NCI-H187 treated with DMSO at 0.1 percent for 48 hours (cell line): Measurements from ENCODE around the gene FAM8A1.
"Not testable (repeated sequence)": the region's sequence is repeated elsewhere in the genome, so short reads cannot be mapped to it uniquely, and the experiment has no call there.

ENCODE experiments used
- DNase-seq: peaks from one replicate; lab custom pipeline; 2025; lab: John Stamatoyannopoulos, UW

FAM8A1 gene, protein sequence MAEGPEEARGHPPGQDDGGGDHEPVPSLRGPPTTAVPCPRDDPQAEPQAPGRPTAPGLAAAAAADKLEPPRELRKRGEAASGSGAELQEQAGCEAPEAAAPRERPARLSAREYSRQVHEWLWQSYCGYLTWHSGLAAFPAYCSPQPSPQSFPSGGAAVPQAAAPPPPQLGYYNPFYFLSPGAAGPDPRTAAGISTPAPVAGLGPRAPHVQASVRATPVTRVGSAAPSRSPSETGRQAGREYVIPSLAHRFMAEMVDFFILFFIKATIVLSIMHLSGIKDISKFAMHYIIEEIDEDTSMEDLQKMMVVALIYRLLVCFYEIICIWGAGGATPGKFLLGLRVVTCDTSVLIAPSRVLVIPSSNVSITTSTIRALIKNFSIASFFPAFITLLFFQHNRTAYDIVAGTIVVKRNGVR

DNA sequence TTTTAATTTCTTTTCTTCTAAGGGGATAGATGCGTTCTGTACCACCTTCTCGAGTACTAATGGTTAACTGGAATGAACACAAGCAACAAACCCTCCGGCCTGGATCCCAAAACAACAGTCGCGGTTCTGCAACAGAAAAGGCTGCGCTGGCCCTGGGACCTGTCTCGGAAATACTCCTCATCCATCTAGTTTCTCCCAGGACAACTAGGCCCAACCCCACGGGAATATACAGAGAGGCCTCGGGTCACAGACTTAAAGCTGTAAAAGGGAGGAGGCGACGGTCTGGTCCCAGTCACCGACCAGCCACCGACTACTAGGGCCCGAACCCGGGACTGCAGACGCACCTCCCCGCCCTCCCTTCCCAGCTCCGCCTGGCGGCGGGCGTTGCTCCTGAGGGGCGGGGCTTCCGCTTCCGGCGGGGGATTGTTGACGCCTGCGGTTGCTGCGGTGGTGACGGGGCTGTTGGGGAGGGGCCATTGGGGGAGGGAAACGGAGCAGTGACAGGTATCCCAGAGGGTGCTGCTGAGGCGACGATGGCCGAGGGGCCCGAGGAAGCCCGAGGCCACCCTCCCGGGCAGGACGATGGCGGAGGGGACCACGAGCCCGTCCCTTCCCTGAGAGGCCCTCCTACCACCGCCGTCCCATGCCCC, at the start of gene FAM8A1:
Gene FAM8A1, plus strand, starts transcription at position 426 of the 650 bp plus-strand sequence. Its CDS starts 108 bp downstream, at position 534.
- peak; percentile 55 for DNase-seq

DNA sequence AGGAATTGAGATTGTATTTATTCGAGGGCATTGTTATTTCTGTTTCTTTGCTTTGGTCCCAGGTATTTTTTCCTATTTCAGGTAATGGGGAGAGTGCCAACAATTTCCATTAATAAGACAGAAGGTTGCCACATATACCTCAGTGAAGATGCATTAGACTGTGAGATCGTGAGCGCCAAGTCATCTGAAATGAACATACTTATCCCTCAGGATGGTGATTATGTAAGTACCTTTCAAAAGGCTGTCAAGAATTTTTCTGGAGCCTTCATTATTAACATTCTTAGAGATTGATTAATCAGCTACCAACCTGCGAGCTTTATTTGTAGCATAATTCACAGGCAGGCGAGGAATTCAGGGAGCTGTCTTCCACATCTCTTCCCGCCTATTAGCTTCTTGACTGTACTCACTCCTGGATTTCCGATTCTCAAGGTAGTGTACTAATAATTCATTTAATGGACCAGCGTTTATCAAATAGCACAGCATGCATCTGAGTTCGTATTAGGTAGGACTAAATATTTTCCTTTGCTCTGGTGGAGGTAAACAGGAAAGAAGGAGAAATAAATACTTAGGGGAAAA, 48.6 kb upstream of the FAM8A1 start:
- no peak for DNase-seq

DNA sequence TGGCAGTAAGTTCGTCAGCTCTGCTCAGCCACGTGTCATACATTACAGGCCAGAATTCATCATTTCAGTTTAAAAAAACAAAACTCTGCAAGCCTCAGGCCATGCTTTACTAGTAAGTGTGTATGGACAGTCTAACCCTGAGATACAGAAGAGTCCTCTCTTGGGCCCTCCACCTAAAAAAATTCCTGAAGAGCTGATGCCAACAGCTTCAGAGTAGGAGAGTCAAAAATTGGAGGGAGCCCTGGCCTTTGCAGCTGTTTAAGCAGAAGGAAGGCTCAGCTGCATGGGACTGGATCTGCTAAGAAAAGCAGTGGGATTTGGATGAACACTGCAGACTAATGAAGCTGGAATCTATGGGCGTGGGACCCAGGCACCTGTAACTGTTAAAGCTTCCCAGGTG, 47.2 kb upstream of the FAM8A1 start:
- no peak for DNase-seq

DNA sequence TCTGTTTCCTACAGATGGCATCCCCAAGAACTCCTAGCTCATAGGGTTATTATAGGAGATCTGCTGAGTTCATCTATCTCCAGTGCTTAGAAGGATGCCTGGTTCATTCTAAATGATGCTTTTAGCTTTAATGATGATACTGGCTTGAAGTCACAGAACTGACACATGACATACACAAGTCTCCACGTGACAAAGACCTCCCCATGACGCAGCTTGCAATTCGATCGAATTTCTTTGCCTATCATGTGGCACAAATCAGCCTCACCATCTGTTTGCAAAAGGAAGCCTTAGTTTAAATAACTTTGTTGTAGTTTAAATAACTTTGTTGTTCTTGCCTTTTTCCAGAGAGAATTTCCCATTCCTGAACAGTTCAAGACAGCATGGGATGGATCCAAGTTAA, 44.1 kb upstream of the FAM8A1 start:
- no peak for DNase-seq

DNA sequence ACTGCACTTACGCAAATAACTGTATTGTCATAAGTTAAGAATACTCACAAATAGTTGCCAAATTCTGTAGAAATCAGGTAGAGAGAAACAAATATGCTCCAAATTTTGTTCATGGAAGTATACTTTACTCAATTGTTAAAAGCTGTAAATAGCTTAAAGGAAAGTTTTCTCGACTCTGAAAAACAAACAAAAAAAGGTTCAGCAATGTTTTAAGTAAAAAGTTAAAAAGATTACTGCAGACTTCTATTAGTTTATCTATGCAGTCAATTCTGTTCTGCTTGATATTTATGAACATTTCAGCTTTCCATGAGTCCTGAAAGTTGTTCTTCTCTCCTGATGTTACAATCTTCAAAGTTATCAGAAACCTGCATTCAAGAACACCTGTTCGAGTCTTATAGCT, 37.5 kb upstream of the FAM8A1 start:
- DNase-seq, result no peak

DNA sequence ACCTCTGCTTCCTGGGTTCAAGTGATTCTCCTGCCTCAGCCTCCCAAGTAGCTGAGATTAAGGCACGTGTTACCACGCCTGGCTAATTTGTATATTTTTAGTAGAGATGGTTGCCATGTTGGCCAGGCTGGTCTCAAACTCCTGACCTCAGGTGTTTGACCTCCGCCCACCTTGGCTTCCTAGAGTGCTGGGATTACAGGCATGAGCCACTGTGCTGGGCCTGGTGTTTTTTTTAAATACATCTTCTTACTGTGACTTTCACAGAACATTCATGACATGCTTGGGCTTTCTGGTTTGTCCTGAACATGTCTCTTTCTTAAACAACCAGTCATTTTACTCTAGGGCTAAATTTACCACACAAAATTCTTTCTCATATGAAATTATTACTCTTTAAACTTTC, 34.7 kb upstream of the FAM8A1 start:
- no peak for DNase-seq

DNA sequence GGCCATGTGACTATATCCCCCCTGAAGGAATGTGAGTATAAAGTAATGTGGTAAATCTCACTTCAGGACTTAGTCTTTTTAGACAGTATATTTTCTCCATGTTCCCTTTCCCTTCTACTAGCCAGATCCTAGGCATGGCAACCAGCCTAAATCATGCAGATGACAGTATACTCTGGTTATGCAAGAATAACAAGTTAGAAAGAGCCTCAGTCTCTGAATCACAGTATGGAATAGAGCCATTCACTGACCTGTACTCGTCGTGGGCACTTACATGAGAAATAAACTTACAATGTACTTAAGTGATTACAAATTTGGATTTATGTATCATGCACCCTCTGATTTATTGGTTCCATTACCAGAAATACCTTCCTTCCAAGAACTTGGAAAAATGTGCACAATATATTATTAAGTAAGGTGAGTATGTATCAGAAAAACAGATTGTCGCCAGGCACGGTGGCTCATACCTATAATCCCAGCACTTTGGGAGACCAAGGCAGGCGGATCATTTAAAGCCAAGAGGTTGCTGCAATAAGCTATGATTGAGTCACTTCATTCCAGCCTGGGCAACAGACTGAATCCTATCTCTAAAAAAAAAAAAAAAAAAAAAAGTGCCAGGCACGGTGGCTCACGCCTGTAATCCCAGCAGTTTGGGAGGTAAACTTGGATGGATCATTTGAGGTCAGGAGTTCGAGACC, 25.1 kb upstream of the FAM8A1 start:
- no peak for DNase-seq

DNA sequence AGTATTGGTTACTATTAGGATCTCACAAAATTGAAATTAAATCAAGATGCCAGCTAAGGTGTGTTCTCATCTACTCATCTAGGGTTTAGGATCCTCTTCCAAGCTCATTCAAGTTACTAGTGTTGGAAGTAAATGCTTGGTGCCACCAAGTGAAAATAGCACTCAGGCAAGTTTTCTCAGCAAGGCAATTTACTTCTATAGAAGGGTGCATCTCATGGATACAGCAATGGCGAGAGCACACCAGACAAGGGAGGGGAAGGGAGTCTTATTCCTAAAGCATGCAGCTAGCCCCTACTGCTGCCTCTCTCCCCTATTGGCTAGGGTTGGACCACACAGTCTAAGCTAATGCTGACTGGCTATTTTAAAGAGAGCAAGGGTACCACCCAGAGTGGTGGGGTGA, 23.0 kb upstream of the FAM8A1 start:
- no peak for DNase-seq

DNA sequence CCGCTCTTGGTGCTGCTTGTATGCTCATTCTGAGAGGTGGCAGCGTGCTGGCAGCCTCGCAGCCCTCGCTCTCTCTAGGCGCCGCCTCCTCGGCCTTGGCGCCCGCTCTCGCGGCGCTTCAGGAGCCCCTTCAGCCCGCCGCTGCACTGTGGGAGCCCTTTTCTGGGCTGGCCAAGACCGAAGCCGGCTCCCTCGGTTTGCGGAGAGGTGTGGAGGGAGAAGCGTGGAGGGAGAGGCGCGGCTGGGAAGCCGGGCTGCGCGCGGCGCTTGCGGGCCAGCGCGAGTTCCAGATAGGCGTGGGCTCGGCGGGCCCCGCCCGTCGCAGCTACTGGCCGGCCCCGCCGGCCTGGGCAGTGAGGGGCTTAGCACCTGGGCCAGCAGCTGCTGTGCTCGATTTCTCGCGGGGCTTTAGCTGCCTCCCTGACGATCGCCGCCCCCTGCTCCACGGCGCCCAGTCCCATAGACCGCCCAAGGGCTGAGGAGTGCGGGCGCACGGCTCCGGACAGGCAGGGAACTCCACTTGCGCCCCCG, 19.5 kb upstream of the FAM8A1 start:
- DNase-seq, result no peak

DNA sequence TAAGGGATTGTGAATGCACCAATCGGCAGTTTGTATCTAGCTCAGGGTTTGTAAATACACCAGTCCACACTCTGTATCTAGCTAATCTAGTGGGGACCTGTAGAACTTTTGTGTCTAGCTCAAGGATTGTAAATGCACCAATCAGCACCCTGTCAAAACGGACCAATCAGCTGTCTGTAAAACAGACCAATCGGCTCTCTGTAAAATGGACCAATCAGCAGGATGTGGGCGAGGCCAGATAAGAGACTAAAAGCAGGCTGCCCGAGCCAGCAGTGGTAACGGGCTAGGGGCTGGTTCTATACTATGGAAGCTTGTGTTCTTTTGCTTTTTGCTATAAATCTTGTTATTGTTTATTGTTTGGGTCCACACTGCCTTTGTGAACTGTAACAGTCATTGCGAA, 18.8 kb upstream of the FAM8A1 start:
- not testable (repeated sequence) for DNase-seq

DNA sequence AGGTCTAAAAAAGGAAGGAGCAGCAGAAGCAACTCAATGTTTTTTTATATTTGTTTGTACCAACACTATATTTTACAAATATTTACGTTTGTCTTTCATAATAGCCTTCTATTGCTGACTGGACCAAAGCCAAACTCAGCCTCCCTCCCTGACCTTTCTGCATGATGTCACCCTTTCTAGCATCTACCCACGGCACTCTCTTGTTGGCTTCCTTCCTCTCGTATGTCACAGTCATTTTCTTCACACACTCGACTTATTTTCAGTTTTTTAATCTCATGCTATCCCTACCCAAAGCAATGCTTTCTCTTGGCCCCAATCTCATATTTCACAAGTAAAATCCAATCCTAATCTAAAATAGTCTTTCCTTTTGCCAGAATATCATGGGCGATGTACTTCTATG, 16.3 kb upstream of the FAM8A1 start:
- DNase-seq, result no peak

DNA sequence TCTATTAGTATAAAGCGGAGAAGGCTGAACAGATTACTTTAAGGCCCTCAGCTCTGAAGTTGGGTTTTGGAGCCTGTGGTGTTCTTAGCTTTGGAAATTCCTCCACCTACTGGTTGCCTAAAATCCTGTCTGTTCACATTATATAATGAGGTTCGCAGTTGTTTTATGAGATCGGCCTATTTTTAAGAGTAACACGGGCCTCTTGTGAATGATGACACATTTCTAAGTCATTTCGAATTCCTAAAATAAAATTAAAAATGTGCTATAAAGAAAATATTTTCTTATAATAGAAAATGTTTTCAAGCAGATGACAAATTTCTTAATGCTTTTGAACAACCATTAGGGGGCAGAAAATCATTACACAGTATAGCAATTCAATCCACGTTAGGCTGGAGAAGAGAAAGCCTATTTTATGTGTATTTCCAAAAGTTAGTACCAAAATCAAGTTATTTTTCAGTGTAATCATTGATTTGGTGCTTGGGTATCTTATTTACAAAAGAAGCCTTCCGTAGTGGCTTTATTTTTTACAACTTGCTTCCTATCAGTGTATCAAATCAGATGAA, 15.8 kb upstream of the FAM8A1 start:
- peak; percentile 53 for DNase-seq

DNA sequence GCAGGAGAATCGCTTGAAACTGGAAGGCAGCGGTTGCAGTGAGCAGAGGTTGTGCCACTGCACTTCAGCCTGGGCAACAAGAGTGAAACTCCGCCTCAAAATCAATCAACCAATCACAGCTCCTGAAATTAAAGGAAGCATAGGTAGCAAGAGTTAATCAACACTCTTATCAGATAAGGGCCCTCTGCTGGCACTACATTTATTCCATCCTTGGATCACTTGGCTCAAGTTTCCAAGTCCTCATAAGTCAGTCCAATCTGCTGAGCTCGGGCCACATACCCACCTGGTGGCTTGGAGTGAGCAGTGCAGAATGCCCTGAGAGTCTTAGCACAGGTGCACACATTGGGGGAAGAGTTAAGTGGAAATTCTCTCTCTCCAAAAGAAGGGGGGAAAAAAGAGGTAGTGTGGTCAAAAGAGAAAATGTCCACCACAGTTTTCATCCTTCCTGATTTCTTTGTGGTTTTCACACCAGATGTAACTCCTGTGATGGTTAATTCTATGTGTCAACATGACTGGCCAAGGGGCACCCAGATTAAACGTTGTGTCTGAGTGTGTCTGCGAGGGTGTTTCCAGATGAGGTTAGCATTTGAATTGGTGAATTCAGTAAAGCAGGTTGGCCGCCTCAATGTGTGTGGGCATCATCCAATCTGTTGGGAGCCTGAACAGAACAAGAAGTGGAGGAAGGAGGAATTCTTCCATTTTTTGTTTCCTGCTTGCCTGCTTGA, 14.2 kb upstream of the FAM8A1 start:
- no peak for DNase-seq

DNA sequence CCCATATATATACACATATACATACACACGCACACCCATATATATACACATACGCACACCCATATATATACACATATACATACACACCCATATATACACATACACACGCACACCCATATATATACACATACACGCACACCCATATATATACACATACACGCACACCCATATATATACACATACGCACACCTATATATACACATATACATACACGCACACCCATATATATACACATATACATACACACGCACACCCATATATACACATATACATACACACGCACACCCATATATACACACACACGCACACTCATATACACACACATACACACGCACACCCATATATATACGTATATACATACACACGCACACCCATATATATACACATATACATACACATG, 13.5 kb upstream of the FAM8A1 start:
- DNase-seq, result not testable (repeated sequence)

DNA sequence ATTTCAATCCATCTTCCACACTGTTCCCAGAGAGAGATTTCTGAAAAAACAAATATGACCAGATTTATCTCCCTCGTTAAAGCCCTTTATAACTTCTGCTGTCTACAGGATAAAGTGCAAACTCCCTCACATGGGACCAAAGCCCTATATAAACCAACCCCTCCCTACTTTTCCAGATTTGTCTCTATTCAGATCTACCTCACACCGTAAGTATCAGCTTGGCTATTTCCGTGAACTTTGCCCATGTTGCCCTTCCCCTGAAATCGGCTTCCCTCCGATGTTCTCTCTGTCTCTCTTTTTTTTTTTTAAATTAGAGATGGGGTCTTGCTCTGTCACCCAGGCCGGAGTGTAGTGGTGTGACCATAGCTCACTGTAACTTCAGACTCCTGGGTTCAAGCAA, 12.1 kb upstream of the FAM8A1 start:
- DNase-seq, result no peak

DNA sequence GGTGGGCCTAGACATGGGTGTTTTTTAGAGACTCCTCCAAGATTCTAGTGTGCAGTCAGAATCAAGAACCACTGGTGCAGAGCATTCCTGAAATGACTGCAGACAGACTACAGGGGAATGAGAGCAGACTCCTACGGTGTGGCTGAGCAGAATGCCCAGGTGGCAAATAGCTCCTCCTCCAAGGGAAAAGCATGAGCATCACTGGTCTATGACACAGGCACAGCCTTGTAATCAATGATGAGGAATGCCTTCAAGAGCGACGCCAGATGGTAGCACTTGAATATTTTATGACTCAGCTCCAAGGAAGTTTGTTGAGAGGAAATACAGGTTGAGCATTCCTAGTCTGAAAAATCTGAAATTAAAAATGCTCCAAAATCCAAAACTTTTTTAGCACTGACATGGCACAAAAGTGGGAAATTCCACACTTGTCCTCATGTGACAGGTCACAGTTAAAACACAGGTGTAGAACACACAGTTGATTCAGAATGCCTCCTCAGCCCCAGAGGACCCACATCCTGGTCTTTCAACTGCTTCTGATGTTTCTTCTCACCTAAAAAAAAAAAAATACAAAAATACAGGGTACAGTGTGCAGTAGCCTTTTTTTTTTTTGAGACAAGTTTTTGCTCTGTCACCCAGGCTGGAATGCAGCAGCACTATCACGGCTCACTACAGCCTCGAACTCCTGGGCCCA, 10.6 kb upstream of the FAM8A1 start:
- DNase-seq, result no peak

DNA sequence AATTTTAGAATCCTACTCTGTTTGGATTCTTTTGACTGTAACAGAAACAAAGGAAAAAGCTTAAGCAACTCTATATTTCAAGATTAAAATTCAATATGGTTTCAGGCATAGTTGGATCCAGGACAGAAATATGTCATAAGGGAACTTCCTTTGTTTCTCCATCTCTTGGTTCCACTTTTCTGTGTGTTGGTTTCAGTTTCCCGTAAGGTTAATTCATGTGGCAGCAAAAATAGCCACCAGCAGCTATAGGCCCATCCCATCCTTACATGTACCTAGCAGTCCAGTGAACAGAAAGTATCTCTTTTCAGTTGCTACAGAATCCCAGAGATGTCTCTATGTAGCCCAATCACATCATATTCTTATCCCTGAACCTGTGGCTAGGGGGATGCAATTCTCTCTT, 8.8 kb upstream of the FAM8A1 start:
- no peak for DNase-seq

DNA sequence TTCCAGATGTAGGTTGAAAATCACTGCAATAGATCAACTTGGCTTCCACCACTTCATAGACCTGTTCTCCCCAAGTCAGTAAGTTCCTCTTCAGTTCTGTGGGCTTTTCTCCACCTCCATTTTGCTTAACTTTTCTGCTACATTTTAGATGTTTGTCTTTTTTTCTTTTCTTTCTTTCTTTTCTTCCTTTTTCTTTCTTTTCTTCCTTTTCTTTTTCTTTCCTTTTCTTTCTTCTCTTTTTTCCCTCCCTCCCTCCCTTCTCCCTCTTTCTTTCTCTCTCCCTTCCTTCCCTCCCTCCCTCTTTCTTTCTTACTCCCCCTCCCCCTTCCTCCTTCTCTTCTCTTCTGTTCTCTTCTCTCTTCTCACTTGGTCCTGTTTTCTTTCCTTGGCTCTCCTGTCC, 6.9 kb upstream of the FAM8A1 start:
- no peak for DNase-seq

DNA sequence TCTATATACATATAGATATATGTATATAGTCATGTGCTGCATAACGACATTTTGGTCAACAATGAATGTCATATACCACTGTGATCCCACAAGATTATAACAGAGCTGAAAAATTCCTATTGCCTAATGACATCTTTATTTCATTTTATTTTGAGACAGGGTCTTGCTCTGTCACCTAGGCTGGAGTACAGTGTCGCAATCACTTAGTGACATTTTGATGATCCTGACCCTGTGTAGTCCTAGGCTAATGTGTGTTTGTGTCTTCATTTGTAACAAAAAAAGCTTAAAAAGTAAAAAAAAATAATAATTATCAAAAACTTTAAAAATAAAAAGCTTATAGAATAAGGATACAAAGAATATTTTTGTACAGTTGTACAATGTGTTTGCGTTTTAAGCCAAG, 4.0 kb upstream of the FAM8A1 start:
- DNase-seq, result no peak

DNA sequence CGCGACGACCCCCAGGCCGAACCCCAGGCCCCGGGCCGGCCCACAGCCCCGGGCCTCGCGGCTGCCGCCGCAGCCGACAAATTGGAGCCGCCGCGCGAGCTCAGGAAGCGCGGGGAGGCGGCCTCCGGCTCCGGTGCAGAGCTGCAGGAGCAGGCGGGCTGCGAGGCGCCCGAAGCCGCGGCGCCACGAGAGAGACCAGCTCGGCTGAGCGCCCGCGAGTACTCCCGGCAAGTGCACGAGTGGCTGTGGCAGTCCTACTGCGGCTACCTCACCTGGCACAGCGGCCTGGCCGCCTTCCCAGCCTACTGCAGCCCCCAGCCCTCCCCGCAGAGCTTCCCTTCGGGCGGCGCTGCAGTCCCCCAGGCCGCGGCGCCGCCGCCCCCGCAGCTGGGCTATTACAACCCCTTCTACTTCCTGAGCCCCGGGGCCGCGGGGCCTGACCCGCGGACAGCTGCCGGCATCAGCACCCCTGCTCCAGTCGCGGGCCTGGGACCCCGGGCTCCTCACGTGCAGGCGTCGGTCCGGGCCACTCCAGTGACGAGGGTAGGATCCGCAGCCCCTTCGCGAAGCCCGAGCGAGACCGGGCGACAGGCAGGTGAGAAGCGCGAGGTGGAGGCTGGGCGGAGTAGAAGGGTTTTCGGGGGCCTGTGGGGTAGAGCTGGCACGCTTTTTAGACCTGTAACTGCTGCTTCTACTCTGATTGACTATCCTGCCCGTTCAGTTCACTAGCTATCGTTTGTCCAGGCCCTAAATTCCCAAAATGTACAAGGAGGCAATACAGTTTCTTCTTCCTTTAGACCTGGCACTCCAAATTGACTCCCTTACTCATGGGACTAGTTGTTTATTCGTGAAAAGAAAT, 654 bp downstream of the FAM8A1 start:
- DNase-seq, result no peak
